Lung (tissue), 12 donors: Measurements from ENCODE around the gene MAN2A2. TPM values are rescaled to one million over a fixed set of nuclear protein-coding genes. Genes with fewer than 3 reads are reported as not detected.

ENCODE experiments used
- ATAC-seq: fragments of 200-7000 bp; cut with Tn5 transposase; one replicate; pipeline ENCODE4 v1.9.1; 2020; ENCODE audit warnings: moderate number of reproducible peaks; ENCODE audit not compliant: insufficient read depth, low FRiP score
- DNase-seq, 3 donors: peaks; one replicate each; pipeline ENCODE4 v3.0.0-alpha.2; 2013 to 2017
- H3K27ac ChIP-seq, 2 donors: one replicate each; pipeline ENCODE4 v1.5.1; 2013; ENCODE audit warnings: mild to moderate bottlenecking in 2 of 2, moderate library complexity in 2 of 2, control low read depth in 1 of 2, inconsistent platforms in 1 of 2, low read depth in 1 of 2, low read length in 1 of 2
- H3K27me3 ChIP-seq, 3 donors: one replicate each; pipeline ENCODE4 v1.5.1; 2013; ENCODE audit warnings: low read length in 2 of 3; ENCODE audit not compliant: control insufficient read depth in 3 of 3, insufficient read depth in 3 of 3
- H3K36me3 ChIP-seq, 4 donors: one replicate each; pipeline ENCODE4 v1.5.1; 2013; ENCODE audit warnings: low read length in 4 of 4, mild to moderate bottlenecking in 1 of 4, moderate library complexity in 1 of 4; ENCODE audit not compliant: control insufficient read depth in 4 of 4, insufficient read depth in 4 of 4
- H3K4me1 ChIP-seq, 5 donors: one replicate each; pipeline ENCODE4 v1.5.1; 2013; ENCODE audit warnings: low read length in 5 of 5, mild to moderate bottlenecking in 2 of 5, moderate library complexity in 1 of 5; ENCODE audit not compliant: control insufficient read depth in 5 of 5, insufficient read depth in 5 of 5
- H3K4me3 ChIP-seq: one replicate; pipeline ENCODE4 v1.5.1; 2013; ENCODE audit warnings: mild to moderate bottlenecking, control low read depth, moderate library complexity
- H3K9ac ChIP-seq, 2 donors: one replicate each; pipeline ENCODE4 v1.5.1; 2013; ENCODE audit warnings: low read length in 2 of 2, control low read depth in 1 of 2; ENCODE audit not compliant: insufficient read depth in 1 of 2
- H3K9me3 ChIP-seq, 4 donors: one replicate each; pipeline ENCODE4 v1.5.1; 2013; ENCODE audit warnings: low read length in 3 of 4, mild to moderate bottlenecking in 1 of 4, moderate library complexity in 1 of 4; ENCODE audit not compliant: control insufficient read depth in 4 of 4, insufficient read depth in 3 of 4
- CTCF ChIP-seq: IDR thresholded peaks from 2 replicates; pipeline ENCODE4 v1.5.1; 2012; ENCODE audit warnings: mild to moderate bottlenecking; ENCODE audit errors: control extremely low read depth, extremely low read depth
- WGBS, 2 donors: extraction: QIAGEN DNeasy Blood & Tissue Kit; methylation state at CpG; one replicate each; pipeline ENCODE4 v1.1.7; 2013; 5-methylcytosine and 5-hydroxymethylcytosine counted together
- polyA plus RNA-seq, 2 donors: library from polyadenylated mRNA; stranded (reverse); fragments of 200-250 nt; gene quantifications; one replicate each; pipeline ENCODE4 v1.2.1, GENCODE V29; 2013
- total RNA-seq, 2 donors: library from RNA; depleted of rRNA in 1 of 2; stranded (reverse); fragments of >200 nt in 1 of 2; gene quantifications; one replicate each; pipeline ENCODE4 v1.2.1, GENCODE V29; 2014 to 2021
- donor health status: control.
- donor health status: control.
- donor health status: Bipolar disorder and iron deficiency.
- donor health status: healthy.
- donor health status: DM: yes; HTN: yes; CAD: no.

Gene MAN2A2
- total and polyA plus RNA-seq, 4 donors: 34.1 to 82.9 (median 60.1) TPM

GRCh38 chr15:90959894-90960293 is 56.8 kb downstream of the MAN2A2 start:
- ATAC-seq: no peak
- TF ChIP-seq CTCF: no peak

GRCh38 chr15:90960298-90961091 is 57.4 kb downstream of the MAN2A2 start:
- 92 to 94% methylated on average over 20 of the region's 20 CpGs for WGBS, 2 donors
- H3K4me3 ChIP-seq: no peak overlapping the region
- H3K9me3 ChIP-seq: no peaks in the 10 kb centered on the region
- peaks cover 4 to 18% (median 13%) of the 10 kb centered on the region in 4 donors for H3K36me3 ChIP-seq
- peaks cover 0 to 15% (median 9%) of the 10 kb centered on the region in 5 donors for H3K4me1 ChIP-seq
- H3K9ac ChIP-seq: no peak overlapping the region
- no peaks in the 10 kb centered on the region for H3K27me3 ChIP-seq
- ATAC-seq (no peak), DNase-seq (no peak)
- TF ChIP-seq CTCF: no peak
- H3K27ac ChIP-seq: no peak overlapping the region

More at GRCh38 chr15:90959894-90960293, 56.8 kb downstream of the MAN2A2 start:
- no peaks in the 10 kb centered on the region for H3K9me3 ChIP-seq
- peaks cover 0 to 19% (median 9%) of the 10 kb centered on the region in 5 donors for H3K4me1 ChIP-seq
- no peaks in the 10 kb centered on the region for H3K27me3 ChIP-seq
- H3K9ac ChIP-seq: no peak overlapping the region
- H3K27ac ChIP-seq: no peak overlapping the region
- H3K36me3 ChIP-seq: peaks cover 4 to 18% (median 13%) of the 10 kb centered on the region in 4 donors
- H3K4me3 ChIP-seq: no peak overlapping the region
- WGBS, 2 donors: 83 to 88% methylated on average over 5 of the region's 5 CpGs
- DNase-seq: no peak

- Histone ChIP-seq H3K9me3 (no peaks in the 10 kb centered on the region), H3K4me1 (peaks cover 0 to 9% (median 6%) of the 10 kb centered on the region in 5 donors), H3K4me3 (no peak overlapping the region), H3K9ac (no peak overlapping the region), H3K36me3 (peaks cover 4 to 25% (median 17%) of the 10 kb centered on the region in 4 donors), H3K27me3 (no peaks in the 10 kb centered on the region), H3K27ac (no peak overlapping the region)
- DNase-seq (no peak), ATAC-seq (no peak)
- 82 to 91% methylated on average over 4 of the region's 4 CpGs for WGBS, 2 donors
- TF ChIP-seq CTCF: no peak
These were observed 58.9 kb downstream of the MAN2A2 start for GRCh38 chr15:90962021-90962420.
